ENCODE data around the gene IGSF6. TPM values are rescaled to one million over a fixed set of nuclear protein-coding genes. Genes with fewer than 3 reads are reported as not detected.
A peak's percentile ranks its signal among the peaks of the same experiment; 100 is the strongest.
"Not testable (repeated sequence)": the region's sequence is repeated elsewhere in the genome, so short reads cannot be mapped to it uniquely, and the experiment has no call there.

The IGSF6 gene
- total RNA-seq, 1 donor from 2014 or later, result 0.26 TPM

DNA sequence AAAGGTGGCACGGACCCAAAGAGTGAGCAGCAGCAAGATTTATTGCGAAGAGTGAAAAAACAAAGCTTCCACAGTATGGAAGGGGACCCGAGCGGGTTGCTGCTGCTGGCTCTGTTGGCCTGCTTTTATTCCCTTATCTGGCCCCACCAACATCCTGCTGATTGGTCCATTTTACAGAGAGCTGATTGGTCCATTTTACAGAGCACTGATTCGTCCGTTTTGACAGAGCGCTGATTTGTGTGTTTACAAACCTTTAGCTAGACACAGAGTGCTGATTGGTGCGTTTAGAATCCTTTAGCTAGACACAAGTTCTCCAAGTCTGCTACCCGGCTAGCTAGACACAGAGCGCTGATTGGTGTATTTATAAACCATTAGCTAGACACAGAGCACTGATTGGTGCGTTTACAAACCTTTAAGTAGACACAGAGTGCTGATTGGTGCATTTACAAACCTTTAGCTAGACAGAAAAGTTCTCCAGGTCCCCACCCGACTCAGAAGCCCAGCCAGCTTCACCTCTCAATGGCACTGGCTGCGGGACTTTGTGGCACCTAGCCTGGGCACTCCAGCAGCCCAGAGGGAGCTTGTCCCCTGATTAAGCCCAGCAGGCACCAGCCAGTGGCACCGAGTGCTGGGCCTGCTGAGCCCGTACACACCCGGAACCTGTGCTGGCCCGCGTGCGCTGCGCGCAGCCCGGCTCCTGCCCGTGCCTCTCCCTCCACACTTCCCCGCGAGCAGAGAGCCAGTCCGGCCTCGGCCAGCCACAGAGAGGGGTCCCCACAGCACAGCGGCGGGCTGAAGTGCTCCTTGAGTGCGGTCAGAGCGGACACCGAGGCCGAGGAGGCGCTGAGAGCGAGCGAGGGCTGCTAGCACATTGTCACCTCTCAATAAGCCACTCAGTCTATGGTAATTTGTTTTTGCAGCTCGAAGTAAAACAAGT lies 15.1 kb downstream of the IGSF6 start:
- TF ChIP-seq, protein P1, sequence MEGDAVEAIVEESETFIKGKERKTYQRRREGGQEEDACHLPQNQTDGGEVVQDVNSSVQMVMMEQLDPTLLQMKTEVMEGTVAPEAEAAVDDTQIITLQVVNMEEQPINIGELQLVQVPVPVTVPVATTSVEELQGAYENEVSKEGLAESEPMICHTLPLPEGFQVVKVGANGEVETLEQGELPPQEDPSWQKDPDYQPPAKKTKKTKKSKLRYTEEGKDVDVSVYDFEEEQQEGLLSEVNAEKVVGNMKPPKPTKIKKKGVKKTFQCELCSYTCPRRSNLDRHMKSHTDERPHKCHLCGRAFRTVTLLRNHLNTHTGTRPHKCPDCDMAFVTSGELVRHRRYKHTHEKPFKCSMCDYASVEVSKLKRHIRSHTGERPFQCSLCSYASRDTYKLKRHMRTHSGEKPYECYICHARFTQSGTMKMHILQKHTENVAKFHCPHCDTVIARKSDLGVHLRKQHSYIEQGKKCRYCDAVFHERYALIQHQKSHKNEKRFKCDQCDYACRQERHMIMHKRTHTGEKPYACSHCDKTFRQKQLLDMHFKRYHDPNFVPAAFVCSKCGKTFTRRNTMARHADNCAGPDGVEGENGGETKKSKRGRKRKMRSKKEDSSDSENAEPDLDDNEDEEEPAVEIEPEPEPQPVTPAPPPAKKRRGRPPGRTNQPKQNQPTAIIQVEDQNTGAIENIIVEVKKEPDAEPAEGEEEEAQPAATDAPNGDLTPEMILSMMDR (IDR thresholded peaks at IDR 0.05; ENCODE audit: insufficient read depth, low read length, severe bottlenecking), result no peak
- H3K4me3 ChIP-seq (ENCODE audit: low read depth, low read length), result no peak overlapping the region
- no peaks in the 10 kb centered on the region for H3K36me3 ChIP-seq (ENCODE audit: control insufficient read depth, insufficient read depth, low read length)
- FAIRE-seq (no peak), DNase-seq (ENCODE audit: low read depth) (no peak)
- H3K27me3 ChIP-seq (ENCODE audit: control insufficient read depth, insufficient read depth, low read length), result no peaks in the 10 kb centered on the region

DNA sequence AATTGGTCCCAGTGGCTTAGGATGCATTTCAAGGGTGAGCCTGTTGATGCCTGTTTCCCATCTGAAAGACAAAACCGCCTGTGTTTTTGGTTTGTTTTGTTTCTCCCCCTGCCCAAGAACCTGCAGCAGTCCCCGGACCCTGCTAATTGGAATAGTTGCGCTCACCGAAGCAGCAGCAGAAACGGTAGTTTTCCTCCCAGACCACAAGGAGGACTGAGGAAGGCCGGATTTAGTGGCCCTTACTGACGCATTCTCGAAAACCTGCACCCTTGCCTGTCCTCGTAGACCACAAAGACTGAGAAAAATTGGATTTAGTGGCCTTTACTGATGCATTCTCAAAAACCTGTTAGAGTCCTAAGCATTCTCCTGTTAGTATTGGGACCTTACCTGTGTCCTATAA lies 16.7 kb downstream of the IGSF6 start:
- not testable (repeated sequence) for H3K4me3 ChIP-seq (ENCODE audit: low read depth, low read length); H3K27me3 ChIP-seq (ENCODE audit: control insufficient read depth, insufficient read depth, low read length); DNase-seq (ENCODE audit: low read depth); FAIRE-seq; H3K36me3 ChIP-seq (ENCODE audit: control insufficient read depth, insufficient read depth, low read length)

DNA sequence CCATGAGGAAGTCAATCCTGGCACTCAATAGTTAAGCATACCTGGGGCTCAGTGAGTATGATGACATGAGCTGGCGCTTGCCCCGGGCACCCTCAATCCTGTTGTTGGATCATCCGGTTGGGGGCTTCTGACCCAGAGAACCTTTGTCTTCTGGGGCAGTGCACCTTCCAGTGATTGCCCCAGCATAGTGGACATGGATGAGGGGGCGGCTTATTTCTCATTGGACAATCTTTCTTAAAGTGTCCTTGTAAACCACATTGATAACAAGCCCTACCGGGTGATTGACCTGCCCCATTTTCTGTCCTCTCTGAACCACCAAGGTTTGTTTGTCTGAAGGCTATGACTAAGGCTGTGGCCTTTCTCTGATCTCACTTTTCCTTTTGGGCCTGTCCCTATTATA lies 18.2 kb downstream of the IGSF6 start:
- H3K36me3 ChIP-seq (ENCODE audit: control insufficient read depth, insufficient read depth, low read length), result no peaks in the 10 kb centered on the region
- DNase-seq (ENCODE audit: low read depth), result peak; percentile 19
- no peak for FAIRE-seq
- no peak overlapping the region for H3K4me3 ChIP-seq (ENCODE audit: low read depth, low read length)
- H3K27me3 ChIP-seq (ENCODE audit: control insufficient read depth, insufficient read depth, low read length), result no peaks in the 10 kb centered on the region
- TF ChIP-seq, protein P1 (IDR thresholded peaks at IDR 0.05; ENCODE audit: insufficient read depth, low read length, severe bottlenecking), result no peak

DNA sequence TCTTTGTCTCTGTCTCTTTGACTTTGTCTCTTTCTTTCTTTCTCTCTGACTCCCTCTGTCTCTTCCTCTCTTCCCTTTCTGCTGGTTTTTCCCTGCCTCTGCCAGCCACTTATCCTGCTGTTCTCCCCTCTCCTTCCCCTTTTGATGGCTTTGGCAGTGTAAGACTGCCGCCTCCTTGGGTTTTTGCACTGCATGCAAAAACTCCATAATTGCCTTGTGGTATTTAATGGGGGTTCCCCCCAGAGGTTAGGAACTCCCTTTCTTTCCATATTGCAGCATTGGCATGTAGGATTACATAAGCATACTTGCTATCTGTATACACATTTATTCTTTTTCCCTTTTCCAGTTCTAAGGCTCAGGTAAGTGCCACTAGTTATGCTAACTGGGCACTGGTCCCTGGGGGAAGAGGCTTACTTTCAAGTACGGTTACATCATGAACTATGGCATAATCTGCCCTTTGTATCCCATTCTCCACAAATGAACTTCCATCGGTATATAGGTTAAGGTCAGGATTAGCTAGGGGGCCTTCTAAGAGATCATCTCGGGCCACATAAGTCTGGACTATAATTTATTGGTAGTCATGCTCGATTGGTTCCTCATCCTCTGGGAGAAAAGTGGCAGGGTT lies 20.3 kb downstream of the IGSF6 start:
- FAIRE-seq; H3K36me3 ChIP-seq (ENCODE audit: control insufficient read depth, insufficient read depth, low read length); DNase-seq (ENCODE audit: low read depth): not testable (repeated sequence)

DNA sequence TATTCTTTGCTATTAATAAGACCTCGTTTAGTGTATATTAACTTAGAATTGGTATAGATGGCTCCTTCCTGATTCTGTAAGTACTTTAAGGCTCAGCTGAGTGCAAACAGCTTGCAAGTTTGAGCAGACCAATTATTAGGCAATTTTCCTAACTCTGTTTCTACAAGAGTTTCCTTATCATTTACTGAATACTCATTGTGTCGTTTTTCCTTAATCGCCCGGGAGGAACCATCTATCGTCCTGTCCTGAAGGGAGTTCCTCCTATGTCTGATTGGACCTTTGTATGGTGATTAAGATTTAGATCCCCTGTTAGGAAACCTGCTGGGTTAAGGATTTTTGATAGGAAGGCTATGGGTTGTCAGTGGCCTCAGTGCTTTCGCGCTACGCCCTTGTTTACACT lies 21.0 kb downstream of the IGSF6 start:
- H3K36me3 ChIP-seq (ENCODE audit: control insufficient read depth, insufficient read depth, low read length); FAIRE-seq: not testable (repeated sequence)
- DNase-seq (ENCODE audit: low read depth), result peak; percentile 76

More for the DNA sequence above, 20.3 kb downstream of the IGSF6 start:
- not testable (repeated sequence) for H3K27me3 ChIP-seq (ENCODE audit: control insufficient read depth, insufficient read depth, low read length); H3K4me3 ChIP-seq (ENCODE audit: low read depth, low read length)

DNA sequence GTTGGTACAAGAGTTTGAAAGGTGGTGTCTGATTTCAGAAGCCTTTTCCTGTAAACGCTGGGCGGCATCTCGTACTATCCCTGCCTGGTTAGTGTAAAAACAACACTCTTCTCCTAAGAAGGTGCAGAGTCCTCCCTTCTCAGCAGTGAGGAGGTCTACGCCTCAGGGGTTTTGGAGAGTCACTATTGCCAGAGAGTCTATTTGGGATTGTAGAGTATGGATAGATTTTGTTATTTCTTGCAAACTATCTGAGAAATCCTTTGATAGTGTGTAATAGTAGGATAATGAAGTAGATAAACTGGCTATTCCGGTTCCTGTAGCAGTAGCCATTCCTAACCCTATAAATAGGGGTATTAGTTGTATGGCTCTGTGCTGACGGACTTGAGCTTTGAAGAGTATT lies 21.5 kb downstream of the IGSF6 start:
- peak; percentile 67 for DNase-seq (ENCODE audit: low read depth)
- H3K36me3 ChIP-seq (ENCODE audit: control insufficient read depth, insufficient read depth, low read length); H3K4me3 ChIP-seq (ENCODE audit: low read depth, low read length); H3K27me3 ChIP-seq (ENCODE audit: control insufficient read depth, insufficient read depth, low read length); FAIRE-seq: not testable (repeated sequence)

More for the DNA sequence above, 21.0 kb downstream of the IGSF6 start:
- not testable (repeated sequence) for H3K4me3 ChIP-seq (ENCODE audit: low read depth, low read length); H3K27me3 ChIP-seq (ENCODE audit: control insufficient read depth, insufficient read depth, low read length)

DNA sequence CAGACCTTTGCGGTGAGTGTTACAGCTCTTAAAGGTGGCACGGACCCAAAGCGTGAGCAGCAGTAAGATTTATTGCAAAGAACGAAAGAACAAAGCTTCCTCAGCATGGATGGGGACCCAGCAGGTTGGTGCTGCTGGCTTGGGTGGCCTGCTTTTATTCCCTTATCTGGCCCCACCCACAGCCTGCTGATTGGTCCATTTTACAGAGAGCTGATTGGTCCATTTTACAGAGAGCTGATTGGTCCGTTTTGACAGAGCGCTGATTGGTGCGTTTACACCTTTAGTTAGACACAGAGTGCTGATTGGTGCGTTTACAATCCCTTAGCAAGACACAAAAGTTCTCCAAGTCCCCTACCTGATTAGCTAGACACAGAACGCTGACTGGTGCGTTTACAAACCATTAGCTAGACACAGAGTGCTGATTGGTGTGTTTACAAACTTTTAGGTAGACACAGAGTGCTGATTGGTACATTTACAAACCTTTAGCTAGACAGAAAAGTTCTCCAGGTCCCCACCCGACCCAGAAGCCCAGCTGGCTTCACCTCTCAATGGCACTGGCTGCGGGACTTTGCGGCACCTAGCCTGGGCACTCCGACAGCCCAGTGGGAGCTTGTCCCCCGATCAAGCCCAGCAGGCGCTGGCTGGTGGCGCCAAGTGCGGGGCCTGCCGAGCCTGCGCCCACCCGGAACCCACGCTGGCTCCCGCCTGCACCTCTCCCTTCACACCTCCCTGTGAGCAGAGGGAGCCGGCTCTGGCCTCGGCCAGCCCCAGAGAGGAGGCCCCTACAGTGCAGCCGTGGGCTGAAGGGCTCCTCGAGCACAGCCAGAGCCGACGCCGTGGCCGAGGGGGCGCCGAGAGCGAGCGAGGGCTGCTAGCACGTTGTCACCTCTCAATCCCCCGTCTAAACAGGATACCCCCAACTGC lies 22.5 kb downstream of the IGSF6 start:
- H3K4me3 ChIP-seq (ENCODE audit: low read depth, low read length); H3K27me3 ChIP-seq (ENCODE audit: control insufficient read depth, insufficient read depth, low read length); H3K36me3 ChIP-seq (ENCODE audit: control insufficient read depth, insufficient read depth, low read length); FAIRE-seq; DNase-seq (ENCODE audit: low read depth): not testable (repeated sequence)

DNA sequence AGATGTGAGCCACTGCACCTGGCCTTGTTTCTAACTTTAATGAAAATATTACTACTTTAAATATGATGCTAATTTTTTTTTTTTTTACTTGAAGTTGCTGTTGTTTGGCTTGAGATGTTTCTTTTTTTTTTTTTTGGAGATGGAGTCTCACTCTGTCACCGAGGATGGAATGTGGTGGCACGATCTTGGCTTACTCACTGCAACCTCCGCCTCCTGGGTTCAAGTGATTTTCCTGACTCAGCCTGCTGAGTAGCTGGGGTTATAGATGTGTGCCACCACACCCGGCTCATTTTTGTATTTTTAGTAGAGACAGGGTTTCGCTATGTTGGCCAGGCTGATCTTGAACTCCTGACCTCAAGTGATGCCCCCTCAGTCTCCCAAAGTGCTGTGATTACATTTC lies 23.6 kb downstream of the IGSF6 start:
- H3K27me3 ChIP-seq (ENCODE audit: control insufficient read depth, insufficient read depth, low read length), result no peaks in the 10 kb centered on the region
- H3K4me3 ChIP-seq (ENCODE audit: low read depth, low read length), result no peak overlapping the region
- peaks cover 4% of the 10 kb centered on the region for H3K36me3 ChIP-seq (ENCODE audit: control insufficient read depth, insufficient read depth, low read length)
- TF ChIP-seq, protein P1 (IDR thresholded peaks at IDR 0.05; ENCODE audit: insufficient read depth, low read length, severe bottlenecking), result no peak
- FAIRE-seq (no peak), DNase-seq (ENCODE audit: low read depth) (no peak)

Measured in bronchial epithelial cell (primary cell).